ENCODE results near the gene U2SURP.
"Not testable (repeated sequence)": the region's sequence is repeated elsewhere in the genome, so short reads cannot be mapped to it uniquely, and the experiment has no call there.

U2SURP gene

DNA sequence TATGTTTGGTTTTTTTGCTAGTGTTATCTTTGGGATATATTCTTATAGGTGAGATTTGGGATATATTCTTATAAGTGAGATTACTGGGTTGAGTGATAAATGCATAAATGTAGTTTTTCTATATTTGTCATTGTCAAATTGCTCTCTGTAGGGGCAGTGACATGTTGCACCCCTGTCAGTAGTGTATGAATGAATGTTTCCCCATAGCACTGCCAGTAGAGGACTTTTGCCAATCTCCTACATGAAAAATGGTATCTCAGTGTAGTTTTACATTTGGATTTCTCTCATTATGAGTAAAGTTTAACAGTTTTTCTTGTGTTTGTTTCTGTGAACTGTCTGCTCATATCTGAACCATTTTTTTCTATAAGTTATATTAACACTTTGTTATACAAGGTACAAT lies 13.6 kb downstream of the U2SURP start:
- no peak for ATAC-seq

DNA sequence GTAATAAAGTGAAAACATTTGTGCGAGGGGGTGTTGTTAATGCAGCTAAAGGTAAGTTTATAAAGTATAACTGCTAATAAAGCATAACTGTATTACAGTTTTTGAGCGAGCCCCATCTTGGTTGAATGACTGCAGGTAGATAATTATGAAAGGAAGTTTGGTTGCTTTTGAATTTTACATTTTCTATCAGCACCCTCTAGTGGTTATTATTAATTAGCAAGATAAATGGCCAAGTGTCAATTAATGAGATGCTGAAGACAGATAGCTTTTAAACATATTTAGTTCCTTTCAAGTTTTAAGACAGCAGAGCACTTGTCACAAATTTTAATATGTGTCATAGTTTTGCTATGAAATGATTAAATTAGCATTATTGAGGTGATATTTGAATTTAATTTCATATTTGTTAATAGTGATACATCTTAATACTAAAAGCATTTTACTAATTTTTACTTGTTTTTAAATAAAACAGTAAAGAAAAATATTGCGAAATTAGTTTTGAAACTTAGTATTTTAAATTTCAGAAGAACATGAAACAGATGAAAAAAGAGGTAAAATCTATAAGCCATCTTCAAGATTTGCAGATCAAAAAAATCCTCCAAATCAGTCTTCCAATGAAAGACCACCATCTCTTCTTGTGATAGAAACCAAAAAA lies 15.1 kb downstream of the U2SURP start:
- ATAC-seq (no peak), DNase-seq (no peak)

More for the DNA sequence above, 13.6 kb downstream of the U2SURP start:
- DNase-seq: no peak

DNA sequence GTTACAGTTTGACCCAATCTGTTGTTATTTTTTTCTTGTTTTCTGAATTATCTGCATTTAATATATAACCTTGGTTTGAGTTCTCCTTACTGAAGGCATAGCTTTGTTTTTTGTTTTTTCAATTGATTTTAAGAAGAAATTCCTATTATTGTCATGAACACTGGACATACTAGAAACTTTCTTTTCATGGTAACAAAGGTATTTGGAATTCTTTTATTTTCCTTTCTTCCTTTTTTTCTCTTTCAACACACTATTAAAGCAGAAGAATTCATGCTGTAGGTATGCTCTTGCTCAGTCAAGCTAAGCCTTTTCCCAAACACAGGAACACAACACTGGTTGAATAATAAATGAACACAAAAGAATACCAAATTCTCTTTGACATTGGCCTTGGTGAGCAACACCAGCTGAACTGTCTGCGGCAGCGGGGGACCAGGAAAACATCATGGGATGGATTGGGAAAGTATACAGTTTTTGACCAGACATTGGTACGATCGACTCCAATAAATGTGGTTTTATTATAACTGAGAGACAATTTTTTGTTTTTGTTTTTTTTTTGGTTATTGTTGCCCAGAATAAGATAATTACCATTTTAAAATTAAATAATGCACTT lies 23.1 kb downstream of the U2SURP start:
- ATAC-seq: no peak

DNA sequence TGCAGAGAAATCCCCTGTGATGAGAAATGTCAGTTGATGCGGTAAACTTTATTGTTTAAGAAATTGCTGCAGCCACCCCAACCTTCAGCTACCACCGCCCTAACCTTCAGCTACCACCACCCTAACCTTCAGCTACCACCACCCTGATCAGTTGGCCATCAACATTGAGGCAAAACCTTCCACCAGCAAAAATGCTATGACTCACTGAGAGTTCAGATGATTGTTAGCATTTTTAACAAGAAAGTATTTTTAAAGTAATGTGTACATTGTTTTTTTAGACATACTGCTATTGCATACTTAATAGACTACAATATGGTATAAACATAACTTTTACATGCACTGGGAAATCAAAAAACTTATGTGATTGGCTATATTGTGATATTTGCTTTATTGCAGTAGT lies 30.0 kb downstream of the U2SURP start:
- DNase-seq: no peak

More for the DNA sequence above, 23.1 kb downstream of the U2SURP start:
- no peak for DNase-seq

DNA sequence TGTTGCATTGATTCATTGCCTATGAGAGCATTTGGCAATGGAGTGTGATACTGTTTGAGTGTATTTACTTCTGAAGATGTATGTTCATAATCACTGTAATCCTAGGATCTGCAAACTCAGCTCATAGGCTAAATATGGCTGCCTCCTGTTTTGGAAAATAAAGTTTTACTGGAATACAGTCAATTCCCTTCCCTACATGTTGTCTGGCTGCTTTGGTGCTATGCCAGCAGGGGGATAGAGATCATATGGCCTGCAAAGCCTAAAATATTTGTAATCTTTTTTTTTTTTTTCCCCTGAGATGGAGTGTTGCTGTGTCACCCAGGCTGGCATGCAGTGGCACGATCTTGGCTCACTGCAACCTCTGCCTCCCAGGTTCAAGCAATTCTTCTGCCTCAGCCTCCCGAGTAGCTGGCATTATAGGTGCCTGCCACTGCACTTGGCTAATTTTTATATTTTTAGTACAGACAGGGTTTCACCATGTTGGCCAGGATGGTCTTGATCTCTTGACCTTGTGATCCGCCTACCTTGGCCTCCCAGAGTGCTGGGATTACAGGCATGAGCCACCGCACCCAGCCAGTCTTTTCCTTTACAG lies 30.5 kb downstream of the U2SURP start:
- not testable (repeated sequence) for ATAC-seq, DNase-seq

More for the DNA sequence above, 30.0 kb downstream of the U2SURP start:
- ATAC-seq: no peak

DNA sequence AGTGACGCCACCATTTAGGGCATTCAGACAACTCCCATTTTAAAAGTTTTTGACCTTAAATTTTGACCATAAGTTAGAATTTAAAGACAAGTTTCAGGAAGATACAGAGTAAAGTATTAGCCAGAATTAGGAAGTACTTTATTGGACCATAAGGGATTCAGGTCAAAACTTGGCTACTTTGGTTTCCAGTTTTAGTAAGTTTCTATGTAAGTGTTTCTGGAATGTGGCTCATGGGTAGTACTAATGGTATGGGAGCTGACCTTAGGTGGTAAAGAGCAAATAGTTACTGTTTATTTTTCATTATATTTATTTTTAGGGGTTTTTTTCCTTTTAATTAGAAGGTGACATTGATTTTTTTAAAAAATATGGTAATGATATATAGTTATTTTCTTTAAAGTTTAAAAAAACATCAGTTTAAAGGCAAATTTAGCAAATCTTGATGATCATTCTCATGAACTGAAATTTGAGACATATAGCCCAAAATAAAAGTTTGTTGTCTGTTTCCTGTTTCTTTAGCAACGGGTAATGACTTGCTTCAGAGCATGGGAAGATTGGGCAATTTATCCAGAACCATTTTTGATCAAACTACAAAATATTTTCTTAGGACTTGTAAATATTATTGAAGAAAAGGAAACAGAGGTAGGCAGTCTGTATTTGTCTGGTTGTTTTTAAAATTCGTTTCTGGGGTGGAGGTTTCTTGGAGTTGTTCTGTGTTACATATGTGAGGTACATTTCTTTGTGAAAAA lies 34.3 kb downstream of the U2SURP start:
- no peak for ATAC-seq
- DNase-seq: no peak

DNA sequence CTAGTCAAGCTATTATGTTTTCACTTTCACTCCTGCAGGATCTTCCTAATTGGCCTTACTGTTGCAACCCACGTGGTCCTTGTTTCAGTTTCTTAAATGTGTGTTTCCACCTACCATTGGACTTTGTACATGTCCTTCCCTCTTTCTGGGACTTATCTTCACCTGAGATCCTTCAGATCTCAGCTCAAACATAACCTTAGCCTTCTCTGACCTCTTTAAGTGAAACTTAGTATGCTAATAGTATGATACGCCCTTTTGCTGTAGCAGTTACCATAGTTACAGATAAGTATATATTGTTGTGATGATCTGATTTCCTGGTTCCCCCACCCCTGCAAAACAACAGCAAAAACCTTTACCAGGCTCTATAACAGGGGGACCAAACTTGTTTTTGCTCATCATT lies 35.2 kb downstream of the U2SURP start:
- DNase-seq (no peak), ATAC-seq (no peak)

DNA sequence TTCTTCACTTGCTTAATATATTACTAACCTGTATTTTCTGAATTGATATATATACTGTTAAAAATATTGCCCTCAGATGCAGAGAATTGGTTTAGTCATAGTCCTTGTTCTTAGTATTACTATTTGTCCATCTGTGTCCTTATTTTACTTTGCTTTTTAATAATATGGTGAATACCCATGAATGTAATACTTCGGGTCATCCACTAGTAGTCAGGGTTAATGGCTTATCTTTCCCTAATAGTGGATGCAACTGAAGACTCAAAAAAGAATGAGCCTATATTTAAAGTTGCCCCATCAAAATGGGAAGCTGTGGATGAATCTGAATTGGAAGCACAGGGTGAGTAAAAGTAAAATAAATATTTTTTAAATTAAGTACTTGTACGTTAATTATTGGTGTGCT lies 36.5 kb downstream of the U2SURP start:
- no peak for DNase-seq
- no peak for ATAC-seq

DNA sequence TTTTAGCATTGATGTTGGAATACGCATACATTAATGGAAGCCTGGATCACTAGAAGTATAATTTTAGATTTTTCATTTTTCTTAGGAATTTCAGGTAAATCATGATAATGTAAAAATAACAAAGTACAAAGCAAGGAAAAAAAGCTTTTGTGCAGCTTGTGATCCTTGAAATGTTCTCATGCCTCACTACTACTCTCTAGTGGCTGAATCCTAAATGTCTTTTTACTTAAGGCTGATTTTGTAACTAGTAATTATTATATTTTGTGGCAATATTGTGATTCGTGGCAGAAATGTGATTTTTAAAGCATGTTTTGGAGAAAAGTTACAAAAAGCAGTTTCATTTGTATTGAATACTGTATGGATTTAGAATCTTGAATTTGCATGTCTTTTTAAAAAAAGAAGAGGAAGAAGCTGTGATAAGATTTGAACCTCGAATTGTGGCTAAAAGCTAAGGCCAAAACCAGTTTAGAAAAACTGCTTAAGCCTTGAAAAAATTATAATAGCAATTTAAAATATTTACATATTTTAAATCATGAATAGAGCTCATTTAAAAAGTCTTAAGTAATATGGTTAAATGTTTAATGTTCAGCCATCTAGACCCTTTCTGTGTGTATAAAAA lies 39.0 kb downstream of the U2SURP start:
- ATAC-seq: no peak
- DNase-seq: no peak

DNA sequence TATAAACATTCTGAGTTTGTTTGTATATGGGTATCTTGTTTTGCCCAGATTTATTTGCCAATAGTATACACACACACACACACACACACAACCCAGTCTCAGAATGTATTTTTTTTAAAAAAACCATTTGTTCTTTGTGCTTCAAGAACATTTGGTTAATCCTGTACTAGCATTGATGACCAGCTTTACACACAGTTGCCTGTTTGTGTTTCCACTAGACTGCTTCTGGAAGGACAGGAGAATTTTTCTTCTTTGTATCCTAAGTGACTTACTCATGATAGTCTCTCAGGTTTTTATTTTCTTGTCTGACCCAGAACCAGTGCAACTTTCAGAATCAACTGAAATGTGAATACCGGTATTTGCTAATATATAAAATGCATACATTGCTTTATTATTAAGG lies 40.5 kb downstream of the U2SURP start:
- DNase-seq (no peak), ATAC-seq (no peak)

DNA sequence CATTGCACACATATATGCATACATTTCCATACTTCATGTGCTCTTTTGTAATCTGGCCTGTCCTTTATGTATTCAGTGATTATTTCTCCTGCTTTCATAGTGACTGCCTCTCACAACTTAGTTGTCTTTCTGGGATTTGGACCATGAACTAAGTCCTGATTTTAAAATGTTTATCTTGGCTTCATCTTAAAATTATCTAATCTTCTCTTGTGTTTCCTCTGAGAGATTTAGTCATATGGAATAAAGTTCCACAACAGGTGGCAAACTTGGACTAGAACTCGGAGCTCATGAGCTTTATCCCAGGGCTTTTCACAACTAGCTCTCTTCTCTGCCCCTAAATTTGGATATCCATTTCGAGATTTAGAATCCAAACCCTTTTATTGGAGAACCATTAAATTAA lies 44.3 kb downstream of the U2SURP start:
- ATAC-seq (no peak), DNase-seq (no peak)

DNA sequence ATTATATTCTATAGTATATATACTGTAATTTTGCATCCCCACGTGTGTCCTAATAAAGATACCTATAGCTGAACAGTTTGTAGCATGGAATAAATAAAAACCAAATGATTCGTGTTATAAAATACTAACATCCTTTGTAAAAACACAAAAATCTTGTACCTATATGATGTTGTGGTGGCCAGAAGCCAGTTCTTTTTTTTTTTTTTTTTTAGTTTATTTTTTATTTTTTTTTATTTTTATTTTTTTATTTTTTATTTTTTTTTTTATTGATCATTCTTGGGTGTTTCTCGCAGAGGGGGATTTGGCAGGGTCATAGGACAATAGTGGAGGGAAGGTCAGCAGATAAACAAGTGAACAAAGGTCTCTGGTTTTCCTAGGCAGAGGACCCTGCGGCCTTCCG lies 44.7 kb downstream of the U2SURP start:
- DNase-seq, ATAC-seq: not testable (repeated sequence)

DNA sequence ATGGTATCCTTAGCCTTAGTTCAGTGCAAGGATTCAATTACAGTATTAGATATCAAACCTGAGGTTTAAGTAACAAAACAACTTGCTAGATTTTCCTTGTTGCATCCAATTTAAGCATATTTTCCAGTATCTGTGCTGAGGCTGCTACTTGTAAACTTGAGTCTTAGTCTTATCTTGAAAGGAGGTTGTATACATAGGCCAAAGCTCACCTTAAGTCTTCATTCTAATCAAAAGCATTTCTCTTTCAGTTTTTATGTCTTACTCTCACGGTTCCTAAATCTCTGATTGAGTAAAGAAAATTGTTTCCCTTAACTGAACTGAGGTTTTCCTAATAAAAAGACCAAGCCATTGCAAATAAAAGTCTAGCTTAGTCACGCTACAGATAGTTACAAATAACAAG lies 52.6 kb downstream of the U2SURP start:
- DNase-seq: no peak
- no peak for ATAC-seq

DNA sequence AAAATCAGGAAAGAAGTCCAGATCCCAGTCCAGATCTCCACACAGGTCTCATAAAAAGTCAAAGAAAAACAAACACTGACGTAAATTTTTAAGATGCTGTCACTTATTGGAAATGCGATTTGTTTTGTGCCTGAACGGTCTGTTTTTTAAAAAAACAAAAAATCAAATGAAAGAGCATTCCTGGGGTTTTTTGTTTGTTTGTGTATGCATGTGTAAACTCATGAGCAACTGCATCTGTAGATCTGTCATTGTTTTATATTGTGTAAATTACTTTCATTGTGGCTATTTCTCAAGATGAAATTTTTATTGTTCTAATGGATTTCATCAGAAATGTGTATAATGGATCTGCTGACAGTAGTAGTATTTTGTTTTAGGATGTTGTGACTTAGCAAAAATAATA lies 55.0 kb downstream of the U2SURP start:
- DNase-seq (no peak), ATAC-seq (no peak)

DNA sequence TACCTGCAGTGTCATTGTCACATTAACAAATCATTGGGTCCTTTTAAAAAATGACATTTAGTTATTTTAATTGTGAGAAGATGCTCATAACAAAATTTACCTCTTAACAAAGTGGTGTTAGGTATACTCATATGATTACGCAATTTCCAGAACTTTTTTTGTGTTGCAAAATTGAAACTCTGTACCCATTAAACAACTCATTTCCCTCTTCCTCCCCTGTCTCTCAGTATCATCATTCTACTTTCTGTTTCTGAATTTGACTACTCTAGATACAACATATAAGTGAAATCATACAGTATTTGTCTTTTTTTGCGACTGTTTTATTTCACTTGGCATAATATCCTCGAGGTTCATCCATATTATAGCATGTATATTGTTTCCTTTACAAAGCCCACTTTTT lies 59.5 kb downstream of the U2SURP start:
- ATAC-seq: peak; percentile 89

DNA sequence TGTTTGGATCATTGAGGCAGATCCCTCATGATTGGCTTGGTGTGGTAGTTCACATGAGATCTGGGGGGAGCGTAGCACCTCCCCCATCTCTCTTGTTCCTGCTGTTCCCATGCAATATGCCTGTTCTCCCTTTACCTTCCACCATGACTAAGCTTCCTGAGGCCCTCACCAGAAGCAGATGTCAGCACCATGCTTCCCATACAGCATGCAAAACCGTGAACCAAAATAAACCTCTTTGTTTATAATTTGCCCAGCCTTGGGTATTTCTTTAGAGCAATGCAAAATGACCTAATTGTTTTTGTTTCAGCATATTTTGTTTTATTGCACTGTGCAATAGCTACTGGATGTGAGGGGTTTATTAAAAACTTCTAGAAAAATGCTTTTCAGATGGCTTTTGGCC lies 61.6 kb downstream of the U2SURP start:
- ATAC-seq (no peak), DNase-seq (no peak)

More for the DNA sequence above, 59.5 kb downstream of the U2SURP start:
- DNase-seq: no peak

DNA sequence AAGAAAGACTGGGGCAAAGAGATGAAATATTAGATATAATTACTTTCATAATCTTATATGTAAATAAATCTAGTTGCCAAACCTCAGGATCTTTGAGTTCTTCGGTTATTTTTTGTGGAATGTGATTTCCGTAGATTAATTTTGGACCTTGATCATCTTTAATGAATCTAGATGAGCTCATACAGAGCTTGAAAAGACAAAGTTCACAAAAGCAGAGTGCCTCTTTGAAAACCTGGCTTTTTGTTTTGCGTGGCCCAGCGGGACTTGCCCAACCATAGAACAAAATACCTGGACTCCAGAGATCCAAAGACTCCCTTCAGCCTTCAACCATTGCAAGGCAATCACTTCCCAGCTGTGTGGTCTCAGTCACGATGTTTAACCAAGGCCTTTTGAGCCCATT lies 63.4 kb downstream of the U2SURP start:
- DNase-seq (no peak), ATAC-seq (no peak)

DNA sequence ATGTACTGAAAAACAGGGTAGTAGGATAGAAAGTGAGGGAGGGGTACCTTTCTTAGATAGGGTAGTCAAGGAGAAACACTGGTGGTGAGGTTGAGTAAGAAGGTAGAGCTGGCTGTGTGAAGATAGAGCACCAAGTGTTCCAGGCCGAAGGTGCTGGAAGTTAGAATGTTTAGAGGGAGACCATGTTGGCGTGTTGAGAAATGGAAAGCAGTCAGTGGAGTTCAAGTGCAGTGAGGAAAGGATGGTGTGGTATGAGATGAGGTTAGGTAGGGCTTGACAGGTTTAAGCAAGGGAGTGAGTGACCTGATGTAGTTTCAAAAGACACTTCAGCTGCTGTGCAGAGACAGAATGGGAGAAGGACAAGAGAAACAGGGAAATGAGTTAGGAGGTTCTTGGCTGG lies 64.0 kb downstream of the U2SURP start:
- DNase-seq (no peak), ATAC-seq (peak; percentile 8)

DNA sequence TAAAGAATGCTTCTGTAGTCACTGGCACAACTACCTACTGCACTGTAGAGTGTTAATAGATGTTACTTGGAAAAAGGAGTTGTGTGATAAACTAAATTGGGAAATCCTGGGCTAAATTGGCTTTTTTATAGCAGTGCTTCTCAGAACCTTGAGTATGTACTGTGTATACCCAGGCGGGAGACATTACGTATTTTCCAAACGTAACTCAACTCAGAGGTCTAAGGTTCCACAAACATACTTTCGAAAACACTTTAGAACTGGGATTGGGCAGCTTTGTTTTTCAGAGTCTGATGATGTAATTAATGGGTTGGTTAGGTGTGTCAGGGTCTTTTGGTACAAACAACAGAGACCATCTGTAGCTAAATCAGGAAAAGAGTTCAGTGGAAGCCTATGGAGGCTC lies 64.7 kb downstream of the U2SURP start:
- DNase-seq (no peak), ATAC-seq (no peak)

DNA sequence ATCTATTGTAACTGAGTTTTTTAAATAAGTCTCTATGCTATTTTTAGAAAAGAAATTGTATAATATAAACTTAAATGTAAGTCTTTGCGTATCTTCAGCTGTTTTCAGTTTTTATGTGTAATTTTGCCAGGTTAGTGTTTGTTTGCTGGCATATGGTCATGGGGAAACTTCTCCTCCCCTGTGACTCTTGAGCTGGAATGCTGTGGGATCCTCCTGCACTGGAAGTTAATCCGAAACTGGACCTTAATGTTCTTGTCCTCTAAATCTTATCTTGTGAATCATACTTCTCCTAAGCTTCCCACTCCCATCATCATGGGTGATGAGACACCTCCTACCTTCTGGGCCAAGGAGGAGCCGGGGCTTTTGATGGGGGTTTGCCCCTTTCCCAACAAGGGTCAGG lies 65.8 kb downstream of the U2SURP start:
- ATAC-seq: no peak
- no peak for DNase-seq

DNA sequence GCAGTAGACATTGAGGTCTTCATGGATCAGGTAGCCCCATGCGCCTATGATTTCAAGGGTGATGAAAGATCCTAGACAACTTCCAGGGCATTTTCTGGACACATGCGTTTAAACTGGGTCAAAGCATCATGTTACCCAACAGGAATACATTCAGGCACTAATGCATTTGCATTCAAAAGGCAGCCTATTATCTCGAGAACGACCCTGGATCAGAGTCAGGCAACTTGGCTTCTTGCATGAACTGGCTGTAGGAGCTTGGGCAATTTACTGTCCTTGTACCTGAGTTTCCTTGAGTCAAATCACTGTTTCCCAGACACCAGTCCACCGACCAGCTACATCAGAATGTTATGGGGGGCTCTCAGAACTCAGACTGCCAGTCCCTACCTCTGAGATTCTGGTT lies 66.7 kb downstream of the U2SURP start:
- no peak for ATAC-seq

DNA sequence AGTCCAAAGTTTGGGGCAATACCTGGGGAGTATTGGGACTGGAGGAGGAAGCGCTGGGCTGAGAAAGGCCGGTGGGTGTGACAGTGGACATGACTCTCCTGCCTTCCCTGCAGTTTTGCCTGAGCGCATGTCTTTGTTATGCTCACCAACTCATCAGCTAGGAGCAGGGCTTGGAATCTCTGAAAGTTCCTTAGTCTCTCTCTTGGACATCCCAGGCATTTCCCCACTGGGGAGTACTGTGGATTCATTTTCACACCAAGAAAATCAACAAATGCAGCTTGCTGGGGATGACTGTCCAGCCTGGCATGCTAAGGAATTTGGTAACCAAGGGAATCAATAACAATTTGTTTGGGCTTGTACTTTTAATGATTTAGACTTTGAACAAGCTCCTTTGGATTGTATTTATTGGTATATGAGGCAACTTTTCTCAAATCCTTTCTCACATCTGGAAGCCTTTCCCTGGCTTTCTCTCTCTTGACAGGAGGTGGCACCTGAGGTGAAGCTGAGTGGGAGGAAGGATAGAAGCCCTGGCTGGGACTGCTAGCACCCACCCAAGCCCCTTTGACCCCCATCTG lies 69.7 kb downstream of the U2SURP start:
- DNase-seq (no peak), ATAC-seq (no peak)

More for the DNA sequence above, 66.7 kb downstream of the U2SURP start:
- no peak for DNase-seq
